ENCODE measurements around the gene TTC16. TPM values are rescaled to one million over a fixed set of nuclear protein-coding genes. Genes with fewer than 3 reads are reported as not detected.

The TTC16 gene
- total RNA-seq, 3 donors from 2014 or later = under 0.01 to 0.59 (median 0.16) TPM

- H3K4me3 ChIP-seq = no peak overlapping the region
- peaks cover 4 to 31% of the 10 kb centered on the region in 2 donors for H3K27me3 ChIP-seq
- intact Hi-C loops (cut with DNase I; ENCODE audit: low total_unique reads) = no loop called here
- H3K4me1 ChIP-seq = peaks cover 3 to 4% of the 10 kb centered on the region in 2 donors
- TF ChIP-seq POLR2AphosphoS5 (IDR thresholded peaks at IDR 0.05) = no peak
- no peak for TF ChIP-seq CTCF (IDR thresholded peaks at IDR 0.05)
- no peak for TF ChIP-seq POLR2A (IDR thresholded peaks at IDR 0.05)
- no peaks in the 10 kb centered on the region for H3K36me3 ChIP-seq
- DNase-seq (ENCODE audit: low spot score in 2 of 2) = no peak
- H3K27ac ChIP-seq = no peak overlapping the region
- no peaks in the 10 kb centered on the region for H3K9me3 ChIP-seq
These were observed 35.6 kb downstream of the TTC16 start for GRCh38 chr9:127751269-127752054.

- H3K36me3 ChIP-seq = no peaks in the 10 kb centered on the region
- H3K27me3 ChIP-seq = peaks cover 4 to 31% of the 10 kb centered on the region in 2 donors
- H3K4me3 ChIP-seq = no peak overlapping the region
- no peaks in the 10 kb centered on the region for H3K9me3 ChIP-seq
- intact Hi-C loops (cut with DNase I; ENCODE audit: low total_unique reads) = no loop called here
- TF ChIP-seq POLR2A (IDR thresholded peaks at IDR 0.05) (no peak), CTCF (IDR thresholded peaks at IDR 0.05) (no peak), POLR2AphosphoS5 (IDR thresholded peaks at IDR 0.05) (no peak)
- DNase-seq (ENCODE audit: low spot score in 2 of 2) = no peak
- H3K27ac ChIP-seq = no peak overlapping the region
- H3K4me1 ChIP-seq = peaks cover 3 to 4% of the 10 kb centered on the region in 2 donors
These were observed 37.3 kb downstream of the TTC16 start for GRCh38 chr9:127753148-127753547.

- intact Hi-C loops (cut with DNase I; ENCODE audit: low total_unique reads) = no loop called here
- peaks cover 3 to 4% of the 10 kb centered on the region in 2 donors for H3K4me1 ChIP-seq
- H3K36me3 ChIP-seq = no peaks in the 10 kb centered on the region
- H3K27ac ChIP-seq = no peak overlapping the region
- TF ChIP-seq CTCF (IDR thresholded peaks at IDR 0.05) (no peak), POLR2A (IDR thresholded peaks at IDR 0.05) (no peak), POLR2AphosphoS5 (IDR thresholded peaks at IDR 0.05) (no peak)
- DNase-seq (ENCODE audit: low spot score in 2 of 2) = no peak
- H3K9me3 ChIP-seq = no peaks in the 10 kb centered on the region
- H3K27me3 ChIP-seq = peaks cover 4 to 31% of the 10 kb centered on the region in 2 donors
- H3K4me3 ChIP-seq = no peak overlapping the region
These were observed 37.7 kb downstream of the TTC16 start for GRCh38 chr9:127753622-127754021.

- H3K4me1 ChIP-seq = peaks cover 3 to 4% of the 10 kb centered on the region in 2 donors
- H3K27ac ChIP-seq = peak overlapping the region in 1 of 2 donors; percentile 55
- H3K36me3 ChIP-seq = no peaks in the 10 kb centered on the region
- H3K4me3 ChIP-seq = peak overlapping the region in 2 of 3 donors; percentile 26 to 59
- intact Hi-C loops (cut with DNase I; ENCODE audit: low total_unique reads) = no loop called here
- DNase-seq (ENCODE audit: low spot score in 2 of 2) = no peak
- TF ChIP-seq POLR2A (IDR thresholded peaks at IDR 0.05) (no peak), POLR2AphosphoS5 (IDR thresholded peaks at IDR 0.05) (no peak), CTCF (IDR thresholded peaks at IDR 0.05) (no peak)
- H3K27me3 ChIP-seq = peaks cover 4 to 31% of the 10 kb centered on the region in 2 donors
- no peaks in the 10 kb centered on the region for H3K9me3 ChIP-seq
These were observed 38.5 kb downstream of the TTC16 start for GRCh38 chr9:127754099-127755060.
